Breast epithelium (tissue), 4 donors: Measurements from ENCODE around the gene STIMATE. TPM values are rescaled to one million over a fixed set of nuclear protein-coding genes. Genes with fewer than 3 reads are reported as not detected.

Experiments
- DNase-seq, 2 donors: peaks; one replicate each; pipeline ENCODE4 v3.0.0-alpha.2; 2019; ENCODE audit warnings: low spot score in 2 of 2
- H3K27ac ChIP-seq, 2 donors: fragments of 200-600 bp; sonication (generic) in 1 of 2; one replicate each; pipeline ENCODE4 v1.5.1; 2016 to 2019; ENCODE audit warnings: mild to moderate bottlenecking in 1 of 2
- H3K27me3 ChIP-seq, 2 donors: fragments of 200-600 bp; sonication (generic) in 1 of 2; one replicate each; pipeline versions ENCODE4 v1.5.1 to v1.6.0; 2017 to 2019; ENCODE audit warnings: control low read depth in 1 of 2, mild to moderate bottlenecking in 1 of 2
- H3K36me3 ChIP-seq: fragments of 200-600 bp; one replicate; pipeline ENCODE4 v1.5.1; 2019
- H3K4me1 ChIP-seq, 2 donors: fragments of 200-600 bp; sonication (generic); one replicate each; pipeline ENCODE4 v1.5.1; 2016 to 2019; ENCODE audit warnings: control low read depth in 1 of 2
- H3K4me3 ChIP-seq, 3 donors: fragments of 200-600 bp; sonication (generic); 1 replicate in 2 of 3; 2 replicates in 1 of 3; pipeline ENCODE4 v1.5.1; 2016 to 2019; ENCODE audit warnings: mild to moderate bottlenecking in 3 of 3, moderate library complexity in 2 of 3
- H3K9me3 ChIP-seq, 2 donors: fragments of 200-600 bp; sonication (generic) in 1 of 2; one replicate each; pipeline ENCODE4 v1.5.1; 2016 to 2019; ENCODE audit warnings: control low read depth in 1 of 2
- CTCF ChIP-seq, 3 donors: fragments of 450-650 bp; IDR thresholded peaks; one replicate each; pipeline ENCODE4 v1.5.1; 2016 to 2017; ENCODE audit warnings: antibody characterized with exemption in 3 of 3, mild to moderate bottlenecking in 3 of 3, moderate library complexity in 3 of 3
- POLR2A ChIP-seq: fragments of 450-650 bp; IDR thresholded peaks from one replicate; pipeline ENCODE4 v1.6.1; 2016; ENCODE audit warnings: antibody characterized with exemption, mild to moderate bottlenecking, moderate library complexity
- POLR2AphosphoS5 ChIP-seq, 3 donors: sonication (generic); formaldehyde crosslinking; IDR thresholded peaks; one replicate each; pipeline ENCODE4 v1.6.1; 2017; ENCODE audit warnings: antibody characterized with exemption in 3 of 3
- intact Hi-C: fragments of 100-400 bp; cut with DNase I; formaldehyde crosslinking; loops from one replicate; pipeline ENCODE4 v1.15.1; 2023; ENCODE audit warnings: low total_unique reads
- total RNA-seq, 3 donors: library from RNA; depleted of rRNA; stranded (reverse); fragments of >200 nt; gene quantifications; one replicate each; pipeline ENCODE4 v1.1.0, GENCODE V29; 2016

Gene STIMATE
- total RNA-seq, 3 donors from 2014 or later = 14.0 to 18.7 (median 14.7) TPM

- TF ChIP-seq CTCF (IDR thresholded peaks at IDR 0.05) (peak in 1 of 3 donors; percentile 4), POLR2A (no peak), POLR2AphosphoS5 (IDR thresholded peaks at IDR 0.05) (no peak)
- Histone ChIP-seq H3K36me3 (no peaks in the 10 kb centered on the region), H3K4me1 (peaks cover 0 to 5% of the 10 kb centered on the region in 2 donors), H3K27me3 (no peaks in the 10 kb centered on the region), H3K9me3 (no peaks in the 10 kb centered on the region), H3K4me3 (peak overlapping the region in 1 of 3 donors; percentile 33), H3K27ac (peak overlapping the region; percentile 45 to 75)
- DNase-seq = peak; percentile 37 to 73
- intact Hi-C loops = no loop called here
Measured at GRCh38 chr3:52831500-52832301, 65.6 kb downstream of the STIMATE start.

GRCh38 chr3:52830535-52831258 lies 66.7 kb downstream of the STIMATE start, which contains the start of gene ITIH4:
TSS of gene ITIH4 (minus strand) at chr3:52830672. CDS start at chr3:52830642, 30 bp downstream.
- Histone ChIP-seq H3K27ac (peak within 1 kb of the TSS in 1 of 2 donors; percentile 75), H3K4me1 (peaks cover 0 to 5% of the 10 kb centered on the region in 2 donors), H3K4me3 (no peak within 1 kb of the TSS), H3K27me3 (no peaks in the 10 kb centered on the region), H3K36me3 (no peaks in the 10 kb centered on the region), H3K9me3 (no peaks in the 10 kb centered on the region)
- DNase-seq = no peak
- TF ChIP-seq POLR2AphosphoS5 (IDR thresholded peaks at IDR 0.05) (no peak), POLR2A (no peak), CTCF (IDR thresholded peaks at IDR 0.05) (no peak)
- intact Hi-C loops = no loop called here

GRCh38 chr3:52829906-52830463 lies 67.4 kb downstream of the STIMATE start:
- Histone ChIP-seq H3K27ac (no peak overlapping the region), H3K9me3 (no peaks in the 10 kb centered on the region), H3K4me1 (peaks cover 0 to 5% of the 10 kb centered on the region in 2 donors), H3K4me3 (no peak overlapping the region), H3K36me3 (no peaks in the 10 kb centered on the region), H3K27me3 (no peaks in the 10 kb centered on the region)
- no peak for DNase-seq
- TF ChIP-seq POLR2AphosphoS5 (IDR thresholded peaks at IDR 0.05) (no peak), CTCF (IDR thresholded peaks at IDR 0.05) (no peak), POLR2A (no peak)
- intact Hi-C loops = no loop called here

- Histone ChIP-seq H3K27me3 (no peaks in the 10 kb centered on the region), H3K4me1 (peaks cover 0 to 5% of the 10 kb centered on the region in 2 donors), H3K27ac (no peak overlapping the region), H3K4me3 (no peak overlapping the region), H3K9me3 (no peaks in the 10 kb centered on the region), H3K36me3 (no peaks in the 10 kb centered on the region)
- TF ChIP-seq POLR2A (no peak), POLR2AphosphoS5 (IDR thresholded peaks at IDR 0.05) (no peak), CTCF (IDR thresholded peaks at IDR 0.05) (no peak)
- DNase-seq = no peak
- intact Hi-C loops = no loop called here
Measured at GRCh38 chr3:52829482-52829881, 67.9 kb downstream of the STIMATE start.
